Erythroblast (primary cell): ENCODE measurements around the gene ZNF366.

Experiments used
- GATA1 ChIP-seq: IDR thresholded peaks from 2 replicates; pipeline ENCODE4 v1.6.1; 2011; ENCODE audit warnings: low read depth, mild to moderate bottlenecking, control low read depth, low read length, moderate library complexity
- POLR2A ChIP-seq: IDR thresholded peaks from 2 replicates; pipeline ENCODE4 v1.6.1; 2011; ENCODE audit warnings: mild to moderate bottlenecking, low read length

DNA sequence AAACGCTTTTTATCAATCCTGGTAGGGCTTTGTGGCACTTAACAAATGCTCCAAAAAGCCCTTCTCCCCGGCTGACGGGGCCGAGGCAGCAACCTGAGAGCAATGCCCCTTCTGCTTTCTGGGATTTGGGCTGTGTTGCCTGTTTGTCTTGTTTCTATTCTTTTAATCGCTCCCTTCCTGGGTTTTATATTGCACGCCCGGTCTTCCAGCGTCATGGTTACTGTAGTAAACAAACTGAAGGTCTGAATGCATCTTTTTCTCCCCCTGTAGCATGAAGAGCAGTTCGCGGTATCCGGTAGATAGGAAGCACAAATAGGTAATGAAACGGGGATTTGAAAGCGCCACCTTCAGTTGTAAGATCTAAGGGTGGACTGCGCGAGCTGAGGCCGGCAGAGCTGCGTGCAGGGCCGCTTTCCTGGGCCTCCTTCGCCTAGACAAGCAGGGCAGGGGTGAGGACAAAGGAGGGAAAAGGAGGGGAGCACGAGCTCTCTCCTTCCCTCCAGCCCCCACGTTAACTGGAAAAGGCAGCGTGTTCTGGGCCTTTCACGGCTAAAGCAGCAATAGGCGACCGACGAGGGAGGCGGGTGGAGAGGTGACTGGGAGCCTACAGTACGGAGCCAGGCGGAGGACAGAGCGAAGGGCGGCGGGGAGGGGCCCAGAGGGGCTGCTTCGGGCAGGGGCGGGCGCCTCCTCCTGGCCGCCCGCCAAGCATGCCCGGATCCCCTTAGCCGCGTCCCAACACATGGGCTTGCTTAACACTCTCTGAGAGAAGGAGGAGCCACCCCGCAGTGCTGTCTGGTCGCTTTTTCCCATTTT is 49.3 kb upstream of the ZNF366 start:
- TF ChIP-seq GATA1, result no peak
- no peak for TF ChIP-seq POLR2A
